CD4-positive, alpha-beta memory T cell (primary cell): ENCODE data around the gene RALGAPB. TPM values are rescaled to one million over a fixed set of nuclear protein-coding genes. Genes with fewer than 3 reads are reported as not detected.

ENCODE experiments used
- CTCF ChIA-PET: fragments of 350-600 bp; sonication (Branson Sonifier 250); formaldehyde crosslinking; loops from one replicate; lab custom pipeline; 2021; ENCODE audit warnings: inconsistent platforms; ENCODE audit not compliant: partially characterized antibody; lab: Charles Lee
- POLR2A ChIA-PET: fragments of 350-600 bp; sonication (Branson Sonifier 250); formaldehyde crosslinking; loops from one replicate; lab custom pipeline; 2021; ENCODE audit not compliant: partially characterized antibody; lab: Charles Lee
- DNase-seq, 5 donors: peaks; one replicate each; pipeline versions ENCODE4 v3.0.0 to v3.0.0-alpha.2; 2020 to 2022; ENCODE audit warnings: mixed read lengths in 1 of 5
- H3K27ac ChIP-seq: one replicate; pipeline ENCODE4 v1.7.0; 2013; ENCODE audit warnings: low read depth, low read length
- H3K27me3 ChIP-seq: 2 replicates; pipeline ENCODE4 v1.7.0; 2013; ENCODE audit warnings: mild to moderate bottlenecking, low read length, moderate library complexity; ENCODE audit not compliant: insufficient read depth
- H3K36me3 ChIP-seq: 2 replicates; pipeline ENCODE4 v1.7.0; 2013; ENCODE audit warnings: mild to moderate bottlenecking, low read length, moderate library complexity; ENCODE audit not compliant: insufficient read depth
- H3K4me1 ChIP-seq: 2 replicates; pipeline ENCODE4 v1.7.0; 2013; ENCODE audit warnings: mild to moderate bottlenecking, low read length, moderate library complexity; ENCODE audit not compliant: insufficient read depth
- H3K4me3 ChIP-seq, 2 donors: one replicate each; pipeline ENCODE4 v1.7.0; 2013; ENCODE audit warnings: low read length in 2 of 2, mild to moderate bottlenecking in 1 of 2
- H3K9me3 ChIP-seq, 2 donors: one replicate each; pipeline ENCODE4 v1.7.0; 2013; ENCODE audit warnings: low read length in 2 of 2, control low read depth in 1 of 2; ENCODE audit not compliant: control insufficient read depth in 1 of 2
- H3K27ac Mint-ChIP-seq, 7 donors: one replicate each; pipeline ENCODE4 v1.8.0; 2020 to 2021; ENCODE audit warnings: mixed read lengths in 7 of 7, mild to moderate bottlenecking in 6 of 7, inconsistent platforms in 3 of 7, moderate library complexity in 3 of 7
- H3K27me3 Mint-ChIP-seq, 2 donors: one replicate each; pipeline ENCODE4 v1.8.0; 2020 to 2021; ENCODE audit warnings: mixed read lengths in 2 of 2
- H3K36me3 Mint-ChIP-seq, 2 donors: one replicate each; pipeline ENCODE4 v1.8.0; 2020 to 2021; ENCODE audit warnings: mixed read lengths in 2 of 2, inconsistent platforms in 1 of 2, mild to moderate bottlenecking in 1 of 2
- H3K4me1 Mint-ChIP-seq, 4 donors: one replicate each; pipeline ENCODE4 v1.8.0; 2020 to 2021; ENCODE audit warnings: mixed read lengths in 4 of 4, mild to moderate bottlenecking in 1 of 4
- H3K4me3 Mint-ChIP-seq, 8 donors: one replicate each; pipeline ENCODE4 v1.8.0; 2020 to 2021; ENCODE audit warnings: mixed read lengths in 8 of 8, mild to moderate bottlenecking in 7 of 8, moderate library complexity in 6 of 8, inconsistent platforms in 3 of 8
- H3K9me3 Mint-ChIP-seq, 8 donors: one replicate each; pipeline ENCODE4 v1.8.0; 2020 to 2021; ENCODE audit warnings: mixed read lengths in 8 of 8, mild to moderate bottlenecking in 5 of 8, inconsistent platforms in 3 of 8, moderate library complexity in 1 of 8
- intact Hi-C: fragments of 100-400 bp; cut with micrococcal nuclease; formaldehyde crosslinking; loops from one replicate; pipeline ENCODE4 v1.15.1; 2023
- polyA plus RNA-seq, 2 donors: library from polyadenylated mRNA; unstranded; fragments of 300-500 nt; fragmentation: Illumina TruSeq; gene quantifications; one replicate each; pipeline ENCODE4 v1.2.3, GENCODE V29; 2021
- total RNA-seq, 2 experiments: library from RNA; stranded (reverse); gene quantifications; one replicate each; pipeline ENCODE4 v1.2.3, GENCODE V29; 2021

RALGAPB gene
- total and polyA plus RNA-seq, 4 experiments from 2014 or later: 9.0 to 57.4 (median 35.2) TPM

DNA sequence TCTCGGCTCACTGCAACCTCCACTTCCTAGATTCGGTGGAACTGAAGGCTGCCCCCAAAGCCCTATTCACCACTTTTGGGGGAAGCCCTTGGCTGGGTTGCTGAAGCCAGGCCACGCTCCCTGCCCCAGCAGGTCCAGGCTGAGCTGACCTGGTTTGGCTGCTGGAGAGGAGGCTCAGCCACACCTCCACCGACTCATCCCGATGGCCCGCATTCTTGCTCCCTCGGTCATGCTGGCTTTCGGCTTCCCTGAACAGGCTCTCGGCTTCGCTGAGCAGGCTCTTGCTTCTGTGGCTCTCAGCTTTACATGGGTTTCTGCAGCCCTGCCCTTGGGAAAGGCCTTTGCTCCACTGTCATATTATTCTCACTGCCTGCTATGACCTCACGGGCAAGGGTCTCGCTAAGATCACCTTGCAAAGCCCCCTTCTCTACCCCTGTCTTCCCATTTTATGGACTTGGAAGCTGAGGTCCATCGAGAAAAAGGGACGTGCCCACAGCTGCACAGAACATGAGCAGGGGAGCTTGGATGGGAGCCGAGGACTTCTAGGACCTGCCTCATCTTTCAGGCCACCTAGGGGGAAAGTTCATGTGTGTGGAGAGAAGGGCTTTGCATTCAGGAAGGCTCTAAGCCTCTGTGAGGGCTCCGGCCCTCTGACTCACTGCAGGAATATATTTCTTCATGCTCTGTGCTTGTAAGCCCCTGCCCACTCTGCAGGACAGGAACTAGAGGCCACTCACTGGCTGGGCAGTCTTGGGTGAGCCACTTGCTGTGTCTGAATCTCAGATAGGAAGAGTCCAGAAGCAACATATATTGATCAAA, 144.6 kb downstream of the RALGAPB start:
- Histone ChIP-seq H3K27me3 (no peaks in the 10 kb centered on the region), H3K4me1 (no peaks in the 10 kb centered on the region), H3K4me3 (no peak overlapping the region), H3K27ac (no peak overlapping the region), H3K36me3 (no peaks in the 10 kb centered on the region), H3K9me3 (no peaks in the 10 kb centered on the region)
- intact Hi-C loops: no loop called here
- ChIA-PET POLR2A (no interaction called here), CTCF (interaction anchor here (0.6 kb wide), 1 partner anchor 167 kb away, joined by 3 read pairs; no protein-coding TSS in a partner anchor)
- H3K4me3 Mint-ChIP-seq: no peak overlapping the region
- H3K27ac Mint-ChIP-seq: no peak overlapping the region
- H3K4me1 Mint-ChIP-seq: no peaks in the 10 kb centered on the region
- peaks cover 15 to 40% of the 10 kb centered on the region in 2 donors for H3K27me3 Mint-ChIP-seq
- no peak for DNase-seq
- no peaks in the 10 kb centered on the region for H3K9me3 Mint-ChIP-seq
- no peaks in the 10 kb centered on the region for H3K36me3 Mint-ChIP-seq

DNA sequence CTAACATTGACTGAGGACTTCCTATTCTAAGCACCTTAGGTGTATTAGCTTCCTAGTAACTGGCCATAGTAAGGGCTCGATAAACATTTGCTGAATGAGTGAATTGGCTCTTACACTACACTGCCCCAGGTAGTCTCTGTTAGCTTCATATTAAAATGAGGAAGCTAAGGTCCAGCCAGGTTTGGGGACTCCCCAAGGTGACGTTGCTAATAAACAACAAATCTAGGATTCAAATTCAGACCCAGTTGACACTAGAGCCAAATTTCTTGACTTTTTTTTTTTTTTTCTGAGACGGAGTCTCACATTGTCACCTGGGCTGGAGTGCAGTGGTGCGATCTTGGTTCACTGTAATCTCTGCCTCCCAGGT, 145.2 kb downstream of the RALGAPB start:
- no peak overlapping the region for H3K4me3 Mint-ChIP-seq
- no peaks in the 10 kb centered on the region for H3K9me3 Mint-ChIP-seq
- Histone ChIP-seq H3K4me3 (no peak overlapping the region), H3K4me1 (no peaks in the 10 kb centered on the region), H3K36me3 (no peaks in the 10 kb centered on the region), H3K27ac (no peak overlapping the region), H3K9me3 (no peaks in the 10 kb centered on the region), H3K27me3 (no peaks in the 10 kb centered on the region)
- no peak overlapping the region for H3K27ac Mint-ChIP-seq
- POLR2A ChIA-PET: no interaction called here
- intact Hi-C loops: no loop called here
- CTCF ChIA-PET: no interaction called here
- no peaks in the 10 kb centered on the region for H3K36me3 Mint-ChIP-seq
- no peak for DNase-seq
- no peaks in the 10 kb centered on the region for H3K4me1 Mint-ChIP-seq
- H3K27me3 Mint-ChIP-seq: peaks cover 15 to 35% of the 10 kb centered on the region in 2 donors

DNA sequence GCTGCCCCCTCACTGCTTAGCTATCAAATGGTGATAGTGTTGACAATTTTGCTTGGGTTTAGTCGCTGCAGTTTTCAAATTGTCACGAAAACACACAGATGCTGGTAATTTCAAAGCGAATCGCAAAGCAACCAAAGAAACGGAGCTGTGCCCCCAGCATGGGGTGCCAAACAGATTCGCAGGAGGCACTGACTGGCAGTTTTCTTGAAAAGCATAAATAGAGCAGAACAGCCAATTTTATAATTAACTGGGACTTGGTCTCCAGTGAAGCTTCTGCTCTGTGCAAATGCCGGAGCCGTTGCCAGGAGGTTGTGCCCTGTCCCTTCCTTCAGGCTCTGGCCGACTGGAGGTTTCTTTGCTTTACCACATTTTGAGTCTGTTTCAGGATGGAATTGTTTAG, 147.8 kb downstream of the RALGAPB start:
- Mint-ChIP-seq H3K27ac (no peak overlapping the region), H3K4me3 (no peak overlapping the region), H3K36me3 (no peaks in the 10 kb centered on the region), H3K9me3 (peaks cover 0 to 8% (median 4%) of the 10 kb centered on the region in 8 donors), H3K4me1 (no peaks in the 10 kb centered on the region), H3K27me3 (peaks cover 13 to 25% of the 10 kb centered on the region in 2 donors)
- CTCF ChIA-PET: interaction anchor here (1.4 kb wide), 1 partner anchor 13 kb away, joined by 4 read pairs; no protein-coding TSS in a partner anchor
- POLR2A ChIA-PET: no interaction called here
- intact Hi-C loops: no loop called here
- no peak for DNase-seq
- no peak overlapping the region for H3K4me3 ChIP-seq
- H3K9me3 ChIP-seq: no peaks in the 10 kb centered on the region
- no peaks in the 10 kb centered on the region for H3K4me1 ChIP-seq
- H3K27ac ChIP-seq: no peak overlapping the region
- H3K36me3 ChIP-seq: no peaks in the 10 kb centered on the region
- H3K27me3 ChIP-seq: no peaks in the 10 kb centered on the region

DNA sequence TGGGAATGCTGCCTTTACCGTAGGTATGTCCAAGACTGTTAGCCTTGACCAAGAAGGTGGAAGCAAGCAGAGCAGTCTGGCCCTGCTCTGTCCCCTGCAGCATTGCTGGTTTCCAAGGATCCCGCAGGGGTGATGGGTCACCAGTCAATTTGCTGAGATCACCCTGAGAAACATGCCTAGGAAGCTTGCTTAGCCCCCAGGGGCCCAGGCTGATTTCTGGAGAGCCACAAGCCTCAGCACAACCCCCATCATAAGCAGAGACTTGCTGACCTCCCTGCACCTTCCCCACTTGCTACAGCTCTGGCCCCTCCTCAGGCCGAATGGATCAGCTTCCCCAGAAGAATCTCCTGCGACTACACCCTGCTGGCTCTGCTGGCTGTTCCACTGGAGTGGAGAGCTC, 150.4 kb downstream of the RALGAPB start:
- Histone ChIP-seq H3K27me3 (no peaks in the 10 kb centered on the region), H3K4me1 (no peaks in the 10 kb centered on the region), H3K9me3 (no peaks in the 10 kb centered on the region), H3K36me3 (no peaks in the 10 kb centered on the region), H3K27ac (no peak overlapping the region), H3K4me3 (no peak overlapping the region)
- H3K9me3 Mint-ChIP-seq: peaks cover 0 to 8% (median 4%) of the 10 kb centered on the region in 8 donors
- no peak for DNase-seq
- intact Hi-C loops: no loop called here
- no peaks in the 10 kb centered on the region for H3K4me1 Mint-ChIP-seq
- peaks cover 8 to 14% of the 10 kb centered on the region in 2 donors for H3K27me3 Mint-ChIP-seq
- no peaks in the 10 kb centered on the region for H3K36me3 Mint-ChIP-seq
- no peak overlapping the region for H3K4me3 Mint-ChIP-seq
- H3K27ac Mint-ChIP-seq: no peak overlapping the region
- POLR2A ChIA-PET: no interaction called here
- CTCF ChIA-PET: interaction anchor here (1.9 kb wide), 1 partner anchor 10 kb away, joined by 5 read pairs; no protein-coding TSS in a partner anchor

DNA sequence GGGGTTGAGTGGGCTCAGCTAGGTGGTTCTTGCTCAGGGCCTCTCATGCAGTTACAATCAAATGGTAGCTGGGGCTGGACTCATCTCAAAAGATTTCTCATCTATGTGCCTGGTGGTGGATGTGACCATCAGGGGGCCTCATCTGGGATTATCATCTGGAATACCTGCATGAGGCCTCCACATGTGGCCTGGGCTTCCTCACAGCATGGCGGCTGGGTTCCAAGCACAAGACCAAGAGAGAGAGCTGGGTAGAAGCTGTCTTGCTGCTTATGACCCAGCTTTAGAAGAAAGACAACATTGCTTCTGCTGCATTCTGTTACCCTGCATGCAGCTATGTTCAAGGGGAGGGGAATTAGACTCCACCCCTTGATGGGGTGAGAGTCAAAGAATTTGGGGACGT, 151.4 kb downstream of the RALGAPB start:
- no peaks in the 10 kb centered on the region for H3K36me3 Mint-ChIP-seq
- no peaks in the 10 kb centered on the region for H3K4me1 ChIP-seq
- no peaks in the 10 kb centered on the region for H3K4me1 Mint-ChIP-seq
- intact Hi-C loops: no loop called here
- ChIA-PET POLR2A (no interaction called here), CTCF (interaction anchor here (1.9 kb wide), 1 partner anchor 9 kb away, joined by 5 read pairs; no protein-coding TSS in a partner anchor)
- no peak overlapping the region for H3K27ac Mint-ChIP-seq
- no peaks in the 10 kb centered on the region for H3K27me3 ChIP-seq
- H3K9me3 ChIP-seq: no peaks in the 10 kb centered on the region
- no peak for DNase-seq
- peaks cover 3 to 7% of the 10 kb centered on the region in 2 donors for H3K27me3 Mint-ChIP-seq
- no peaks in the 10 kb centered on the region for H3K36me3 ChIP-seq
- no peak overlapping the region for H3K4me3 ChIP-seq
- H3K4me3 Mint-ChIP-seq: no peak overlapping the region
- H3K27ac ChIP-seq: no peak overlapping the region
- H3K9me3 Mint-ChIP-seq: peaks cover 0 to 8% (median 4%) of the 10 kb centered on the region in 8 donors

DNA sequence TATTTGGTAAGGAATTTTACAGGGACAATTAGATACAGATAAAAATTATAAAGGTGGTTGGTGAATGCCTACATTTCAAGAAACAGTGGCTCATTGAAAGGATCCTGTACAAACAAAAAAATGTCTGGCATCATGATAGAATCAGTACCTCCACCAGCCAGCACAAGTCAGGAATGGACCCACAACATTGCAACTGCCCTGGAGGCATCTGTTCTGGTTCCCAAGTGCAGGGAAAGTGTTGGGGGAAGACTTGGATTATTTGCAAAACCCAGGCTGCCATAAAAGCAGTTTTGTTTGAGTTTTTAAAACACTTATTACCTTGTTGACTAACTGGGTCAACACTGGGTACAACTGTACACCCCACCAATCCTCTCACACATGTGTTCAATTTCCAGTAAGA, 153.3 kb downstream of the RALGAPB start:
- no peaks in the 10 kb centered on the region for H3K4me1 ChIP-seq
- CTCF ChIA-PET: no interaction called here
- H3K27me3 ChIP-seq: no peaks in the 10 kb centered on the region
- intact Hi-C loops: no loop called here
- no peaks in the 10 kb centered on the region for H3K9me3 ChIP-seq
- Mint-ChIP-seq H3K4me1 (no peaks in the 10 kb centered on the region), H3K4me3 (no peak overlapping the region), H3K36me3 (no peaks in the 10 kb centered on the region), H3K9me3 (peaks cover 0 to 8% (median 4%) of the 10 kb centered on the region in 8 donors), H3K27me3 (peaks cover 0 to 9% of the 10 kb centered on the region in 2 donors), H3K27ac (no peak overlapping the region)
- H3K36me3 ChIP-seq: no peaks in the 10 kb centered on the region
- POLR2A ChIA-PET: no interaction called here
- H3K27ac ChIP-seq: no peak overlapping the region
- DNase-seq: no peak
- H3K4me3 ChIP-seq: no peak overlapping the region

DNA sequence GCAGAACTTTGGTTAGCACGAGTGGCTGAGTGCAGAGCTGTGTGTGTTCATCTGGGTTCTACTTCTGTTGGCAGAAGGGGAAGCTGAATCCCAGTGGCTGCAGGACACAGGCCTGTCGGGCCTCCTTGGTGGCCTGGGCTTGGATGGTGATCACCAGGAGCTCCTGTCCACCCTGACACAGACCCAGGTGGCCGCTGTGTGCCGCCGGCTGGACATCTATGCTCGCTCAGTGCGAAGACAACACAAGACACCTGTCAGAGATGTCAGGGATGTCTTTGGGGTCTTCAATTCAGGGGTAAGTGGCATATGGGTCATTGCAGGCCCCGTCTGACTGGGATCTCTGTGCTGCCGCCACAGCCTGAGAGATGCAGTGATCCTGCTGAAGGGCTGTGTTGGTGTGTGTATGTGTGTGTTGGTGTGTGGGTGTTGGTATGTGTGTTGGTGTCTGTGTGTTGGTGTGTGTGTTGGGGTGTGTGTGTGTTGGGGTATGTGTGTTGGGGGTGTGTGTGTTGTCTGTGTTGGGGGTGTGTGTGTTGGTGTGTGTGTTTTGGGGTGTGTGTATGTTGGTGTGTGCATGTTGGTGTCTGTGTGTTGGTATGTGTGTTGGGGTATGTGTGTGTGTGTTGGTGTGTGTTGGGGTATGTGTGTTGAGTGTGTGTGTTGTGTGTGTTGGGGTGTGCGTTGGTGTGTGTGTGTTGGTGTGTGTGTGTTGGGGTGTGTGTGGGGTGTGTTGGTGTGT, 154.4 kb downstream of the RALGAPB start:
- intact Hi-C loops: no loop called here
- CTCF ChIA-PET: no interaction called here
- H3K4me3 Mint-ChIP-seq: no peak overlapping the region
- no peak for DNase-seq
- Histone ChIP-seq H3K36me3 (no peaks in the 10 kb centered on the region), H3K9me3 (no peaks in the 10 kb centered on the region), H3K27me3 (no peaks in the 10 kb centered on the region), H3K27ac (no peak overlapping the region), H3K4me1 (no peaks in the 10 kb centered on the region), H3K4me3 (no peak overlapping the region)
- H3K9me3 Mint-ChIP-seq: peaks cover 0 to 8% (median 4%) of the 10 kb centered on the region in 8 donors
- peaks cover 0 to 5% of the 10 kb centered on the region in 2 donors for H3K27me3 Mint-ChIP-seq
- no peak overlapping the region for H3K27ac Mint-ChIP-seq
- H3K4me1 Mint-ChIP-seq: no peaks in the 10 kb centered on the region
- no peaks in the 10 kb centered on the region for H3K36me3 Mint-ChIP-seq
- POLR2A ChIA-PET: no interaction called here
